Endodermal cell (in vitro differentiated cells): ENCODE results near the gene GTF2A2. TPM values are rescaled to one million over a fixed set of nuclear protein-coding genes. Genes with fewer than 3 reads are reported as not detected.

Experiments used
- DNase-seq: peaks from one replicate; pipeline ENCODE4 v3.0.0-alpha.2; 2017
- H3K27ac ChIP-seq: 2 replicates; pipeline ENCODE4 v1.5.1; 2013; ENCODE audit warnings: mild to moderate bottlenecking, low read depth, low read length, moderate library complexity
- H3K27me3 ChIP-seq: 2 replicates; pipeline ENCODE4 v1.6.1; 2013; ENCODE audit warnings: mild to moderate bottlenecking, low read length, moderate library complexity; ENCODE audit not compliant: insufficient read depth, control insufficient read depth, poor library complexity, severe bottlenecking
- H3K36me3 ChIP-seq: 2 replicates; pipeline ENCODE4 v1.7.0; 2013; ENCODE audit warnings: mild to moderate bottlenecking, low read length, moderate library complexity; ENCODE audit not compliant: control insufficient read depth, insufficient read depth
- H3K4me1 ChIP-seq: one replicate; pipeline ENCODE4 v1.7.0; 2013; ENCODE audit warnings: low read length; ENCODE audit not compliant: control insufficient read depth, insufficient read depth
- H3K4me3 ChIP-seq: 2 replicates; pipeline ENCODE4 v1.5.1; 2013; ENCODE audit warnings: mild to moderate bottlenecking, low read length, moderate library complexity
- H3K9ac ChIP-seq: 2 replicates; pipeline ENCODE4 v1.6.1; 2013; ENCODE audit warnings: mild to moderate bottlenecking, low read length, moderate library complexity; ENCODE audit not compliant: poor library complexity, severe bottlenecking; ENCODE audit errors: extremely low read depth
- H3K9me3 ChIP-seq: 2 replicates; pipeline ENCODE4 v1.6.1; 2013; ENCODE audit warnings: mild to moderate bottlenecking, low read length, moderate library complexity; ENCODE audit not compliant: control insufficient read depth
- H3K27ac Mint-ChIP-seq: 2 replicates; pipeline ENCODE4 v1.8.0; 2020; ENCODE audit warnings: mixed read lengths
- H3K27me3 Mint-ChIP-seq: 2 replicates; pipeline ENCODE4 v1.8.0; 2021; ENCODE audit warnings: mild to moderate bottlenecking, mixed read lengths; ENCODE audit not compliant: insufficient read depth
- H3K36me3 Mint-ChIP-seq: 2 replicates; pipeline ENCODE4 v1.8.0; 2020; ENCODE audit warnings: low read depth, mixed read lengths
- H3K4me1 Mint-ChIP-seq: 2 replicates; pipeline ENCODE4 v1.8.0; 2020; ENCODE audit warnings: mixed read lengths
- H3K4me3 Mint-ChIP-seq: 2 replicates; pipeline ENCODE4 v1.8.0; 2020; ENCODE audit warnings: mild to moderate bottlenecking, moderate library complexity, mixed read lengths
- H3K9me3 Mint-ChIP-seq: 2 replicates; pipeline ENCODE4 v1.8.0; 2020; ENCODE audit warnings: mild to moderate bottlenecking, mixed read lengths
- CTCF ChIP-seq: fragments of 200-600 bp; sonication (generic); conservative IDR thresholded peaks from 2 replicates; pipeline ENCODE4 v1.5.0; 2021; ENCODE audit warnings: antibody characterized with exemption, mild to moderate bottlenecking
- WGBS, 2 experiments: methylation state at CpG; one replicate each; pipeline versions ENCODE4 v1.1.5 to v1.1.7; 2013; ENCODE audit warnings: missing lambda C conversion rate in 2 of 2, mixed read lengths in 1 of 2; ENCODE audit not compliant: insufficient coverage in 1 of 2, insufficient read length in 1 of 2; 5-methylcytosine and 5-hydroxymethylcytosine counted together
- total RNA-seq, 2 donors: library from RNA; stranded (reverse); fragmentation: NEBNext Ultra II Directional in 1 of 2; extraction: Animal tissue kit (Norgen Biotek cat#: 25700) in 1 of 2; gene quantifications; 2 replicates in 1 of 2; 3 replicates in 1 of 2; pipeline ENCODE4 v1.2.1, GENCODE V29; 2021

The GTF2A2 gene
- total RNA-seq, 2 donors from 2014 or later = 168 to 246 TPM

DNA sequence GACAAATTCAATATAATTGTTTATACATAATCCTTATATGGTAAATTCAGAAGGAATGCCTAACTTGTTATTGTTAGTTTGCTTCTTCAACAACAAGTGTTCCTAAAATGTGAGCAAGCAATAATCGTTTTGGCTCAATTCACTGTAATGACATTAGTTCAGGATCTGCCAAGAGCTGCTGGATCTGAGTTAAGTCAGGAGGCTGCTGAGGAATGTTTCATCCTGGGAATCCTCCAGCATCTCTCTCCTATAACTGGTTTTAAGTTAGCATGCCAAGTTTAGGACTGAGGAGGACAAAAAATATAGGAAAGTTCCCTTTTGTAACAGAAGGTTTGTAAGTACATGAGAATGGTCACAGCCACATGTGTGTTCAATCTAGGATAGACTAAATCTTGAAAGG, 4.9 kb upstream of the GTF2A2 start:
- no peak for DNase-seq
- Mint-ChIP-seq H3K27me3 (no peaks in the 10 kb centered on the region), H3K9me3 (peaks cover 2% of the 10 kb centered on the region), H3K36me3 (peaks cover 55% of the 10 kb centered on the region), H3K4me3 (no peak overlapping the region), H3K27ac (no peak overlapping the region), H3K4me1 (no peaks in the 10 kb centered on the region)
- H3K27me3 ChIP-seq = no peaks in the 10 kb centered on the region
- peaks cover 7% of the 10 kb centered on the region for H3K9me3 ChIP-seq
- TF ChIP-seq CTCF = no peak
- 89 to 100% methylated on average over 1 of the region's 1 CpG for WGBS, 2 experiments
- H3K4me1 ChIP-seq = no peaks in the 10 kb centered on the region
- peaks cover 71% of the 10 kb centered on the region for H3K36me3 ChIP-seq
- H3K27ac ChIP-seq = no peak overlapping the region
- no peak overlapping the region for H3K4me3 ChIP-seq
- no peak overlapping the region for H3K9ac ChIP-seq

GRCh38 chr15:59659366-59659765, 2.1 kb upstream of the GTF2A2 start:
- WGBS, 2 experiments = 80 to 100% methylated on average over 1 of the region's 1 CpG
- peaks cover 62% of the 10 kb centered on the region for H3K36me3 ChIP-seq
- Mint-ChIP-seq H3K27ac (no peak overlapping the region), H3K9me3 (peaks cover 2% of the 10 kb centered on the region), H3K36me3 (peaks cover 42% of the 10 kb centered on the region), H3K27me3 (no peaks in the 10 kb centered on the region), H3K4me3 (no peak overlapping the region), H3K4me1 (no peaks in the 10 kb centered on the region)
- peaks cover 4% of the 10 kb centered on the region for H3K4me1 ChIP-seq
- DNase-seq = no peak
- peaks cover 7% of the 10 kb centered on the region for H3K9me3 ChIP-seq
- no peak overlapping the region for H3K4me3 ChIP-seq
- no peak overlapping the region for H3K9ac ChIP-seq
- no peak overlapping the region for H3K27ac ChIP-seq
- no peaks in the 10 kb centered on the region for H3K27me3 ChIP-seq
- no peak for TF ChIP-seq CTCF

GRCh38 chr15:59657635-59658125, 365 bp upstream of the GTF2A2 start:
- Mint-ChIP-seq H3K9me3 (peaks cover 3% of the 10 kb centered on the region), H3K4me1 (no peaks in the 10 kb centered on the region), H3K27ac (no peak overlapping the region), H3K36me3 (peaks cover 32% of the 10 kb centered on the region), H3K4me3 (no peak overlapping the region), H3K27me3 (no peaks in the 10 kb centered on the region)
- Histone ChIP-seq H3K4me1 (peaks cover 4% of the 10 kb centered on the region), H3K27me3 (no peaks in the 10 kb centered on the region), H3K27ac (no peak overlapping the region), H3K36me3 (peaks cover 62% of the 10 kb centered on the region), H3K4me3 (peak overlapping the region; percentile 97), H3K9me3 (peaks cover 15% of the 10 kb centered on the region), H3K9ac (no peak overlapping the region)
- DNase-seq = no peak
- 76 to 84% methylated on average over 16 to 23 of the region's 23 CpGs for WGBS, 2 experiments
- no peak for TF ChIP-seq CTCF
